ENCODE results near the gene ZNF789.

- TF ChIP-seq CTCF (conservative IDR thresholded peaks at IDR 0.05; ENCODE audit: low read length) (no peak), EZH2phosphoT487 (IDR thresholded peaks at IDR 0.05; ENCODE audit: borderline replicate concordance) (no peak)
Observed at GRCh38 chr7:99424932-99425730, 47.6 kb upstream of the ZNF789 start.

Measured in Loucy (cell line).